Keratinocyte (primary cell): ENCODE data around the gene IL17REL. TPM values are rescaled to one million over a fixed set of nuclear protein-coding genes. Genes with fewer than 3 reads are reported as not detected.
A peak's percentile ranks its signal among the peaks of the same experiment; 100 is the strongest.

ENCODE experiments used
- DNase-seq: peaks from one replicate; pipeline ENCODE4 v3.0.0-alpha.2; 2011; ENCODE audit warnings: low read depth, missing footprints, low spot score
- FAIRE-seq: peaks from 2 replicates; lab custom pipeline; 2011; peaks lifted over from hg19 to GRCh38; lab: Jason Lieb, UNC
- H2AFZ ChIP-seq: 2 replicates; pipeline ENCODE4 v1.6.0; 2012; ENCODE audit warnings: low read length, control low read depth, inconsistent platforms; ENCODE audit not compliant: control insufficient read depth
- H3K27ac ChIP-seq: 2 replicates; pipeline ENCODE4 v1.5.1; 2011; ENCODE audit warnings: low read length; ENCODE audit not compliant: control insufficient read depth, insufficient read depth
- H3K27me3 ChIP-seq: 3 replicates; pipeline ENCODE4 v1.6.0; 2011; ENCODE audit warnings: low read length; ENCODE audit not compliant: control insufficient read depth, insufficient read depth; ENCODE audit errors: extremely low read depth
- H3K36me3 ChIP-seq, 2 experiments: 2 replicates in 1 of 2; 3 replicates in 1 of 2; pipeline ENCODE4 v1.5.1; 2011; ENCODE audit warnings: low read length in 2 of 2, mild to moderate bottlenecking in 1 of 2; ENCODE audit not compliant: control insufficient read depth in 2 of 2, insufficient read depth in 2 of 2; ENCODE audit errors: extremely low read depth in 1 of 2
- H3K4me1 ChIP-seq: 3 replicates; pipeline ENCODE4 v1.5.1; 2011; ENCODE audit warnings: low read length; ENCODE audit not compliant: control insufficient read depth, insufficient read depth; ENCODE audit errors: extremely low read depth
- H3K4me2 ChIP-seq: 3 replicates; pipeline ENCODE4 v1.6.0; 2011; ENCODE audit warnings: low read depth, low read length; ENCODE audit not compliant: control insufficient read depth, insufficient read depth; ENCODE audit errors: extremely low read depth
- H3K4me3 ChIP-seq, 3 experiments: fragments of 200-600 bp in 1 of 3; sonication (generic) in 1 of 3; 2 replicates in 2 of 3; 3 replicates in 1 of 3; pipeline ENCODE4 v1.5.1; 2011 to 2016; ENCODE audit warnings: low read length in 3 of 3, mild to moderate bottlenecking in 3 of 3, control low read depth in 2 of 3, inconsistent platforms in 1 of 3, low read depth in 1 of 3, mixed read lengths in 1 of 3, mixed run types in 1 of 3, moderate library complexity in 1 of 3; ENCODE audit not compliant: control insufficient read depth in 2 of 3, insufficient read depth in 2 of 3; ENCODE audit errors: extremely low read depth in 1 of 3
- H3K79me2 ChIP-seq: 2 replicates; pipeline ENCODE4 v1.6.0; 2012; ENCODE audit warnings: low read length; ENCODE audit not compliant: control insufficient read depth, insufficient read depth
- H3K9ac ChIP-seq: 3 replicates; pipeline ENCODE4 v1.6.0; 2011; ENCODE audit warnings: low read length; ENCODE audit not compliant: control insufficient read depth, insufficient read depth; ENCODE audit errors: extremely low read depth
- H3K9me1 ChIP-seq: 3 replicates; pipeline ENCODE4 v1.6.0; 2011; ENCODE audit warnings: low read length; ENCODE audit not compliant: control insufficient read depth, insufficient read depth; ENCODE audit errors: extremely low read depth
- H3K9me3 ChIP-seq: 2 replicates; pipeline ENCODE4 v1.5.1; 2012; ENCODE audit warnings: low read depth, low read length; ENCODE audit not compliant: control insufficient read depth
- H4K20me1 ChIP-seq: 3 replicates; pipeline ENCODE4 v1.6.0; 2011; ENCODE audit warnings: low read length; ENCODE audit not compliant: control insufficient read depth, insufficient read depth; ENCODE audit errors: extremely low read depth
- CTCF ChIP-seq, 3 experiments: IDR thresholded peaks in 1 of 3; conservative IDR thresholded peaks in 1 of 3; optimal IDR thresholded peaks in 1 of 3; 2 replicates in 2 of 3; 3 replicates in 1 of 3; pipeline versions ENCODE3 to v1.5.1; 2011; ENCODE audit warnings: low read length in 3 of 3, mild to moderate bottlenecking in 3 of 3, moderate library complexity in 2 of 3, control low read depth in 1 of 3, inconsistent platforms in 1 of 3; ENCODE audit not compliant: insufficient read depth in 2 of 3; ENCODE audit errors: extremely low read depth in 1 of 3
- EZH2 ChIP-seq: IDR thresholded peaks from one replicate; pipeline ENCODE4 v1.6.1; 2012; ENCODE audit warnings: inconsistent platforms, mild to moderate bottlenecking, low read length, moderate library complexity
- dilution Hi-C: fragments of 300-500 bp; cut with MboI; formaldehyde crosslinking; loops from one replicate; pipeline ENCODE4 v1.7.0; 2020; ENCODE audit warnings: low sequenced_read_pairs; ENCODE audit not compliant: extremely low pct_ligation_motif_present
- polyA plus RNA-seq, 5 experiments: library from polyadenylated mRNA; depleted of rRNA in 3 of 5; stranded (reverse) in 3 of 5; stranded (forward) in 1 of 5; unstranded in 1 of 5; fragments of >200 nt; gene quantifications; 1 replicate in 1 of 5; 2 replicates in 3 of 5; 3 replicates in 1 of 5; pipeline versions ENCODE4 v1.2.1 to v1.2.3, GENCODE V29; 2011 to 2012; ENCODE audit warnings: missing spikeins in 2 of 5, low read depth in 1 of 5, low replicate concordance in 1 of 5

The IL17REL gene
- polyA plus RNA-seq, 1 donor (not counting 4 experiments of a cell fraction or from before 2014, with no cell fraction given), result not detected

DNA sequence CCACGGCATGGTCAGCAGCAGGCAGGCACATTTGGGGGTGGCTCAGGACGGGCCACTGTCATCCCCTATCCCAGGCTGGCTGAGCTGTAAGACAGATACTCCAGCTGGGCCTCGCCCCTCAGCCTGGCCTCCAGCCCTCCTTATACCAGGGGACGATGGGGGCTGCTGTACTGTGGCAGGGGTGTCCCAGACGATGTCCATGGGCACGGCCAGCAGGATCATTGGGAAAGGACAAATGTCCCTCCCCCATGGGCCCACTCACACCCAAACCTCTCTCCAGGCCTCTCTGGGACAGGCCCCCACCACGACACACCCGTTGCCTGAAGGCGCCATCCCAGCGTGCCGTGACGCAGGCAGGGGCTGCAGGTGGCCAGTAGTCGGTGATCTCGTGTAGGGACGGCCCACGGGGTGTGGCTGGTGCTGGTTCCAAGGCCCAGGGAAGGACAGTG, 1.5 kb upstream of the IL17REL start:
- Histone ChIP-seq H4K20me1 (no peaks in the 10 kb centered on the region), H3K9me1 (no peaks in the 10 kb centered on the region), H3K79me2 (no peaks in the 10 kb centered on the region), H3K9ac (no peak overlapping the region), H3K27ac (no peak overlapping the region), H3K4me3 (no peak overlapping the region), H3K27me3 (peaks cover 73% of the 10 kb centered on the region), H3K4me1 (peaks cover 7% of the 10 kb centered on the region), H3K4me2 (no peak overlapping the region), H3K36me3 (no peaks in the 10 kb centered on the region), H2AFZ (no peak overlapping the region), H3K9me3 (no peaks in the 10 kb centered on the region)
- DNase-seq (no peak), FAIRE-seq (no peak)
- TF ChIP-seq CTCF (optimal IDR thresholded peaks at IDR 0.05 in 1 of 3, IDR thresholded peaks at IDR 0.05 in 1 of 3, conservative IDR thresholded peaks at IDR 0.05 in 1 of 3; ENCODE audit: extremely low read depth in 1 of 3, insufficient read depth in 2 of 3, low read length in 3 of 3) (no peak), EZH2 (no peak)
- dilution Hi-C loops, result no loop called here

- dilution Hi-C loops, result no loop called here
Observed at GRCh38 chr22:50011447-50012210, 936 bp downstream of the IL17REL start.

More at GRCh38 chr22:50011447-50012210, 936 bp downstream of the IL17REL start:
- Histone ChIP-seq H3K4me1 (peaks cover 4% of the 10 kb centered on the region), H3K27ac (no peak overlapping the region), H3K79me2 (no peaks in the 10 kb centered on the region), H3K4me2 (no peak overlapping the region), H3K9me1 (no peaks in the 10 kb centered on the region), H3K27me3 (peaks cover 62% of the 10 kb centered on the region), H3K9me3 (no peaks in the 10 kb centered on the region), H3K36me3 (no peaks in the 10 kb centered on the region), H3K9ac (no peak overlapping the region), H2AFZ (no peak overlapping the region), H4K20me1 (no peaks in the 10 kb centered on the region), H3K4me3 (no peak overlapping the region)
- TF ChIP-seq EZH2 (peak; percentile 70), CTCF (optimal IDR thresholded peaks at IDR 0.05 in 1 of 3, IDR thresholded peaks at IDR 0.05 in 1 of 3, conservative IDR thresholded peaks at IDR 0.05 in 1 of 3; ENCODE audit: extremely low read depth in 1 of 3, insufficient read depth in 2 of 3, low read length in 3 of 3) (no peak)
- no peak for FAIRE-seq
- no peak for DNase-seq
